A673 (cell line): Measurements from ENCODE around the gene WEE2. TPM values are rescaled to one million over a fixed set of nuclear protein-coding genes. Genes with fewer than 3 reads are reported as not detected.

Source experiments
- BruUV-seq: library from RNA; stranded (reverse); fragments of 400-500 nt; replicated peaks from 2 replicates; lab custom pipeline; 2021; lab: Mats Ljungman, UMichigan
- CTCF ChIA-PET: fragments of 300-600 bp; sonication (Branson Sonifier 250); formaldehyde crosslinking; loops from one replicate; lab custom pipeline; 2022; ENCODE audit warnings: antibody characterized with exemption; lab: Charles Lee
- POLR2A ChIA-PET: fragments of 300-600 bp; sonication (Branson Sonifier 250); formaldehyde crosslinking; loops from one replicate; lab custom pipeline; 2022; ENCODE audit warnings: antibody characterized with exemption; ENCODE audit not compliant: low non-redundant PET; lab: Charles Lee
- DNase-seq: peaks from one replicate; pipeline ENCODE4 v3.0.0-alpha.2; 2015; ENCODE audit warnings: low spot score
- H3K27ac ChIP-seq: fragments of 200-600 bp; sonication (generic); 2 replicates; pipeline ENCODE4 v1.5.1; 2016; ENCODE audit warnings: mixed run types, low read depth, mild to moderate bottlenecking, mixed read lengths, antibody characterized with exemption, low read length; ENCODE audit not compliant: poor library complexity, severe bottlenecking
- H3K27me3 ChIP-seq: fragments of 200-600 bp; sonication (generic); replicated peaks from 2 replicates; pipeline ENCODE4 v1.6.1; 2017; ENCODE audit warnings: mixed run types, low read depth, mild to moderate bottlenecking, mixed read lengths, antibody characterized with exemption, low read length; ENCODE audit not compliant: insufficient read depth, poor library complexity
- H3K36me3 ChIP-seq: fragments of 200-600 bp; sonication (generic); 2 replicates; pipeline ENCODE4 v1.6.1; 2016; ENCODE audit warnings: mixed run types, mild to moderate bottlenecking, mixed read lengths, antibody characterized with exemption, low read length; ENCODE audit not compliant: insufficient read depth, poor library complexity, severe bottlenecking
- H3K4me1 ChIP-seq: fragments of 200-600 bp; sonication (generic); 2 replicates; pipeline ENCODE4 v1.6.1; 2017; ENCODE audit warnings: mixed run types, mild to moderate bottlenecking, mixed read lengths, antibody characterized with exemption, low read length; ENCODE audit not compliant: insufficient read depth, poor library complexity, severe bottlenecking
- H3K4me3 ChIP-seq: fragments of 200-600 bp; sonication (generic); 2 replicates; pipeline ENCODE4 v1.5.1; 2016; ENCODE audit warnings: low read depth, mixed run types, mild to moderate bottlenecking, mixed read lengths, low read length; ENCODE audit not compliant: poor library complexity, severe bottlenecking
- H3K9me3 ChIP-seq: fragments of 200-600 bp; sonication (generic); 2 replicates; pipeline ENCODE4 v1.6.1; 2016; ENCODE audit warnings: mixed run types, low read depth, mild to moderate bottlenecking, mixed read lengths, antibody characterized with exemption, low read length; ENCODE audit not compliant: poor library complexity, severe bottlenecking
- CTCF ChIP-seq: fragments of 300-800, 200-600 bp; sonication (generic); conservative IDR thresholded peaks from 2 replicates; pipeline ENCODE4 v1.5.1; 2017; ENCODE audit warnings: low read depth, mild to moderate bottlenecking, antibody characterized with exemption, low read length, moderate library complexity, mixed read lengths
- EZH2 ChIP-seq: fragments of 200-600 bp; sonication (generic); IDR thresholded peaks from 2 replicates; pipeline ENCODE4 v1.6.1; 2017; ENCODE audit warnings: borderline replicate concordance, low read depth, mild to moderate bottlenecking, mixed read lengths, antibody characterized with exemption, low read length; ENCODE audit not compliant: poor library complexity, severe bottlenecking
- intact Hi-C: fragments of 100-400 bp; cut with micrococcal nuclease; formaldehyde crosslinking; loops from one replicate; pipeline ENCODE4 v1.10.0; 2022; ENCODE audit not compliant: unreplicated experiment
- total RNA-seq: library from RNA; stranded (reverse); gene quantifications from 2 replicates; pipeline ENCODE4 v1.2.3, GENCODE V29; 2021

WEE2 gene
- total RNA-seq, 1 experiment from 2014 or later: 0.09 TPM

- CTCF ChIA-PET: no interaction called here
- Histone ChIP-seq H3K36me3 (no peaks in the 10 kb centered on the region), H3K4me1 (peaks cover 2% of the 10 kb centered on the region), H3K9me3 (no peaks in the 10 kb centered on the region), H3K27me3 (no peaks in the 10 kb centered on the region), H3K4me3 (no peak overlapping the region), H3K27ac (no peak overlapping the region)
- POLR2A ChIA-PET: no interaction called here
- no TSS peak for BruUV-seq
- intact Hi-C loops: no loop called here
- no peak for DNase-seq
- no peak for TF ChIP-seq EZH2
- TF ChIP-seq CTCF: no peak
Measured at GRCh38 chr7:141697211-141697871, 10.8 kb upstream of the WEE2 start.

GRCh38 chr7:141698247-141699015 is 9.7 kb upstream of the WEE2 start:
- BruUV-seq: no TSS peak
- Histone ChIP-seq H3K4me1 (peaks cover 6% of the 10 kb centered on the region), H3K27ac (no peak overlapping the region), H3K4me3 (no peak overlapping the region), H3K27me3 (no peaks in the 10 kb centered on the region), H3K9me3 (no peaks in the 10 kb centered on the region), H3K36me3 (no peaks in the 10 kb centered on the region)
- intact Hi-C loops: no loop called here
- no peak for DNase-seq
- ChIA-PET CTCF (no interaction called here), POLR2A (no interaction called here)
- no peak for TF ChIP-seq EZH2
- no peak for TF ChIP-seq CTCF

GRCh38 chr7:141699860-141700259 is 8.3 kb upstream of the WEE2 start:
- ChIA-PET CTCF (no interaction called here), POLR2A (no interaction called here)
- intact Hi-C loops: loop anchor here (5.0 kb wide), 1 partner anchor 37 kb away; the partner anchor contains the start of gene SSBP1
- no TSS peak for BruUV-seq
- no peak for DNase-seq
- Histone ChIP-seq H3K36me3 (no peaks in the 10 kb centered on the region), H3K9me3 (no peaks in the 10 kb centered on the region), H3K27me3 (no peaks in the 10 kb centered on the region), H3K4me3 (no peak overlapping the region), H3K27ac (no peak overlapping the region), H3K4me1 (peaks cover 6% of the 10 kb centered on the region)
- TF ChIP-seq CTCF: no peak
- no peak for TF ChIP-seq EZH2
